ENCODE results near the gene DYNLT1. TPM values are rescaled to one million over a fixed set of nuclear protein-coding genes. Genes with fewer than 3 reads are reported as not detected.

DYNLT1 gene
- polyA plus RNA-seq, 1 experiment, result 175 TPM

- POLR2A ChIA-PET, result interaction anchor here (0.9 kb wide), 1 partner anchor 13 kb away, joined by 3 read pairs; no protein-coding TSS in a partner anchor
- DNase-seq (ENCODE audit: low read depth), result no peak
- Histone ChIP-seq H3K4me3 (ENCODE audit: low read depth, low read length) (no peak overlapping the region), H3K27me3 (ENCODE audit: control insufficient read depth, insufficient read depth, low read length) (no peaks in the 10 kb centered on the region), H3K36me3 (ENCODE audit: control insufficient read depth, insufficient read depth, low read length) (no peaks in the 10 kb centered on the region)
- CTCF ChIA-PET, result interaction anchor here (1.9 kb wide), 1 partner anchor 23 kb away, joined by 14 read pairs; no protein-coding TSS in a partner anchor
- TF ChIP-seq CTCF (IDR thresholded peaks at IDR 0.05; ENCODE audit: insufficient read depth, low read depth, low read length), result no peak
These were observed 22.9 kb upstream of the DYNLT1 start for GRCh38 chr6:158667360-158667981.

GRCh38 chr6:158666628-158667359, 22.3 kb upstream of the DYNLT1 start:
- POLR2A ChIA-PET, result interaction anchor here (0.9 kb wide), 1 partner anchor 12 kb away, joined by 3 read pairs; no protein-coding TSS in a partner anchor
- TF ChIP-seq CTCF (IDR thresholded peaks at IDR 0.05; ENCODE audit: insufficient read depth, low read depth, low read length), result no peak
- no peak overlapping the region for H3K4me3 ChIP-seq (ENCODE audit: low read depth, low read length)
- CTCF ChIA-PET, result interaction anchor here (1.9 kb wide), 1 partner anchor 24 kb away, joined by 14 read pairs; no protein-coding TSS in a partner anchor
- H3K27me3 ChIP-seq (ENCODE audit: control insufficient read depth, insufficient read depth, low read length), result no peaks in the 10 kb centered on the region
- no peaks in the 10 kb centered on the region for H3K36me3 ChIP-seq (ENCODE audit: control insufficient read depth, insufficient read depth, low read length)
- DNase-seq (ENCODE audit: low read depth), result no peak

- H3K4me3 ChIP-seq (ENCODE audit: low read depth, low read length), result no peak overlapping the region
- CTCF ChIA-PET, result no interaction called here
- TF ChIP-seq CTCF (IDR thresholded peaks at IDR 0.05; ENCODE audit: insufficient read depth, low read depth, low read length), result no peak
- no peaks in the 10 kb centered on the region for H3K27me3 ChIP-seq (ENCODE audit: control insufficient read depth, insufficient read depth, low read length)
- POLR2A ChIA-PET, result no interaction called here
- no peaks in the 10 kb centered on the region for H3K36me3 ChIP-seq (ENCODE audit: control insufficient read depth, insufficient read depth, low read length)
- no peak for DNase-seq (ENCODE audit: low read depth)
These were observed 20.8 kb upstream of the DYNLT1 start for GRCh38 chr6:158665332-158665731.

GRCh38 chr6:158663625-158664165, 19.2 kb upstream of the DYNLT1 start:
- ChIA-PET CTCF (interaction anchor here (0.6 to 2.6 kb wide), 3 partner anchors 9 to 27 kb away, joined by 3 to 7 read pairs (median 3); no protein-coding TSS in a partner anchor), POLR2A (no interaction called here)
- no peaks in the 10 kb centered on the region for H3K27me3 ChIP-seq (ENCODE audit: control insufficient read depth, insufficient read depth, low read length)
- no peak for TF ChIP-seq CTCF (IDR thresholded peaks at IDR 0.05; ENCODE audit: insufficient read depth, low read depth, low read length)
- DNase-seq (ENCODE audit: low read depth), result no peak
- no peaks in the 10 kb centered on the region for H3K36me3 ChIP-seq (ENCODE audit: control insufficient read depth, insufficient read depth, low read length)
- H3K4me3 ChIP-seq (ENCODE audit: low read depth, low read length), result no peak overlapping the region
